Activated T-cell treated with anti-CD3 and anti-CD28 coated beads for 24 hours (primary cell): ENCODE measurements around the gene MLPH.

ENCODE experiments used
- DNase-seq: peaks from one replicate; pipeline ENCODE4 v3.0.0-alpha.2; 2020; ENCODE audit warnings: low read depth

Gene MLPH

DNA sequence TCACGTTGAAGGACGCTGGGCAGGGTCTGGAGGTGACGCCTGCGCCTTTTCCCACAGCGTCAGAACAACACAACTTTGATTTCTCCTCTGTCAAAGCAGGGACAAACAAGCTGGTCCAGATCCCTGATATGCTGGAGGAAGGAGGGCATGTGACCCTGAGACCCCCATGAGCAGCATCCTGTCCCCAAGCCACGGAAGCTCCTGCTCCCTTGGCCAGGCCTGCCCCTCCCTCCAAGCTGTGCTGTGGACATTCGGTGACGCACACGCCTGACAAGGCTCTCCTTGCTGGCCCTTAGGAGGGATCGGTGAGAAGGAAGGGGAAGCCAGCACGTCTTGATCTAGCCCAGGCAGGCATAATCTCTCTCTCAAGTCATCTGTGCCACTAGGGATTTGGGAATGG is 11.3 kb downstream of the MLPH start:
- no peak for DNase-seq

DNA sequence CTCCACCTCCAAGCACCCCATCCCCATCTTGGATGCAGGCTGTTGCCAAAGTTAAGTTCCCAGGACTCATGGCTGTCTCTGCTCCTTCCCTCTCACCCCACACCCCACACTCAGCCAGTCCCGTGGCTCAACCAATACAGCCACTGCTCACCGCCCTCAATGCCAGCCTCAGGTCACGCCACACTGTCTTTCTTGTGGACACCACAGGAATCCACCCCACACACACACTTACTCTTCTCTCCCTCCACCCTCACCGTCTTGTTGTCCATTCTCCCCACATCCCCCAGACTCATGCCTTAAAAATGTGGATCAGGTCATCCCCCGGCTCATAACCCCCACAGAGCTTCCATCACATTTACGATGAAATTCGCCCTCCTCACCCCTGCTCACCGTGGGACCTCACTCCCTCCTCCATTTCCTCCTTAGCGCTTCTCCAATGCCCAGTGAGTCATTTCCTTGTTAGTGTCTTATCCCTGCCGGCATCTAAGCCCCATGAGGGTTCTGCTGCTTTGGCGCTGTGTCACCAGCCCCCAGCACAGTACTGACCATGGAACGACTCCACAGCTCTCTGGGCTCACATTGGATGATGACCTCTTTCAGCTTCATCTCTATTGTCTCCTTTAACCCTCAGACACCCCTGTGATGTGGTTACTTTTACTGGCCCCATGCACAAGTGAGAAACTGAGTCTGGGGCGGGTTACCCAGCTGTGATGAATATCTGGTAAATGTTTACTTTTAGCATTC is 13.8 kb downstream of the MLPH start:
- DNase-seq = no peak

DNA sequence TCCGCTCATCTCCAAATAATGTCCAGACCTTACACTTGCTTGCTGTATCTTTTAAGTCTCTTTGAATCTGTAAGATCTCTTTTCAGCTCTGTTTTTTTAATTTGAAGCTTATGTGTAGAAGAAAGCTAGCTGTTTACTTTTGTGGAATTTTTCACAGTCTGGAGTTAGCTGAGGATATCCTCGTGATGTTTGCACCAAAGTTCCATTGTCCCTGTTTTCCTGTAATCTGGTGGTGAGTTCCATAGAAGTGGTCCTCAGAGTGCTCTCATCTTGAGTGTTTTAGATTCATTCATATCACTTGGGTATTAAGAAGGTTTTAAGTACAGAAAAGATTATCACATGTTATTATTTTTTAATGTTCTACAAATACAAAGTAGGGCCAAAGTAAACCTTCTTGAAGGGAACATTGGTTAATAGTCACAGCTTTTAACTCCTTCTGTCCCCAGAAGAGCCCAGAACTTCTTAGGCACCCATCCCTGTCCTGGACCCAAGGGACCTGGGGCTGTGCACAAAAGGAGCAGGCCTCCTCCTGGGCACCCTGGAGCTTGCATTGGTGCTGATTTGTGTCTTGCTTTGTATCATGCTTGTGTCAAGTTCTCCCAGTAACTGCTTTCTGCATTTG is 15.0 kb downstream of the MLPH start:
- DNase-seq = no peak

DNA sequence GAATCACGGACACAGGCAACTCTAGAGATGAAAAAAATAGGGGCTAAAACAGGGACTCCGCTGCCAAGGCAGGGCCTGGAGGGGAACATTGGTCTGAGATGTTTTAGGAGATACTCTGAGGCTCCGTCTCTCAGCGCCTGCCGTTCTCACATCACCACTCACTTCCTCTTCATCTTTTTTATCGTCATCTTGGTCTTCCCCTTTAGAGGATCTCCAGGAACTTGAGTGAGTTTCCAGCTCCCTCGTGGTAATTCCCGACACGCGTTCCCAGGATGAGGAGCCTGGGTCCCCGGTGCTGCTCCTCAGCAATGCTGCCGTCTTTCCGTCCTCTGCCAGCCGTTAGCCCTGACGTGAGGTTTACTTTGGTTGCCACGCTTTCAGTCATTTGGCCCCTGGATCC is 16.1 kb downstream of the MLPH start:
- no peak for DNase-seq

DNA sequence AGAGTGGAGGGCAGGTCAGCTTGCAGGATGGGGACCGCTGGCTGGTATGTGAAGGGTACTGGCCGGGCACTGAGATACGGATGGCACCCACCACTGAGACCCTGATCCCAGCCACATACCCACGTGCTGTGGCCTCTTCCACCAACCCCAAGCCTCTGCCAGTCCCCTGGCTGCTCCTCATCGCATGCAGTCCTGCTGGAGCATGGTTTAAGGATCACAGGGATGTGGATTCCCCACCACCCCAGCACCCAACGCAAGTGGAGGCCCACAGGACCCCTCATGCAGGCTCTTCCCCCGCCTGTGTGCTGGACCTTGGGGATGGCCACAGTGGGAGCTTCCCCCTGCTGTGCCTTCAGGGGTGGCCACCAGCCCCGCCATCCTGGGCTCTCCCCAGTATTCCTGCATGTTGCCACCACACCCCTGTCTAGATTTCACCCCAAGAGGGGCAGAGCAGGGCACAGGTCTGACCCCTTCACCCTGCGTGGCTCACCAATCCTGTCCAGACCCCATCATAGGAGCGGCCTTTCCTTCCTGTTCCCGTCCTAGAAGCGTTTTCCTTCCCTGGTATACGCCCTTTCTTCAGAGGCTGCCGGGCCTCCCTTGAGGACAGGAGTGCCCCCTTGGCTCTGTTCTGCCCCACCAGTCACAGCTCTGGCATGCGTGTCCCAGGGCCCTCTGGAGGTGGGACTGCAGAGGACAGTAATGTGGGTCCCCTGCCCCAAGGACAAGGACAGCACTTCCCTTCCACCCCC is 18.3 kb downstream of the MLPH start:
- no peak for DNase-seq

DNA sequence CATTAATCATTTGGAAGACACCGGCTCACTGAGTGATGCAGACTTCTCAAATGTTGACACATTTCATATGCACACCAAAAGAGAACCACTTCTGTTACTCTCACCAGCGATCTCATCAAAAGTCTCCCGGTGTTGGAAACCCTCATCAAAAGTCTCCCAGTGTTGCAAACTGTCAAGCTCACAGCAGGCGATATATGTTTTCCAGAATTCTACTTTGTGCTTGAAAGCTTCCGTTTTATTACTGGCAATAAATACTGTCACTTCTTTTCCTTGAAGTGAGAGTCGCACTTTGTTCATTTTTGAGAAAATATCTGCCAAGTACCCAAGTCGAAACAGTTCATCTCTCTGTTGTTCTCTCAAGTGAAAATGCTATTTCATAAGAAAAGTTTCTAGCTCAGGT is 20.5 kb downstream of the MLPH start:
- DNase-seq = no peak

DNA sequence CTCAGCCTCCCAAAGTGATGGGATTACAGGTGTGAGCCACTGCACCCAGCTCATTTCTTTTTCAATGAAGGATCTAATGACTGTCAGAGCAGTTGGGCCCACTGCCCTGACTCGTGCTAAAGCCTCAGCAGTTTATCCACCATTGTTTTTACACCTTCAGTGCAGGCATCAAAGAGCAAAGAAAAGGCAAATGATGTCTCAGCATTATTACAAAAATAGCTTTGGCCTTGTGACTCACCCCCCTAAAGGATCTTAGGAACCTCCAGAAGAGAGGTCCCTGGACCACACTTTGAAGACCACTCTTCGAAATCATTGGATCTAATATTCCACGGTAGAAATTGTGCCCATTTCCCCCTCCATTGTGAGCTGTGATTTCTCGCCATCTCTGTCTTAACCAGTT is 21.3 kb downstream of the MLPH start:
- DNase-seq = no peak

DNA sequence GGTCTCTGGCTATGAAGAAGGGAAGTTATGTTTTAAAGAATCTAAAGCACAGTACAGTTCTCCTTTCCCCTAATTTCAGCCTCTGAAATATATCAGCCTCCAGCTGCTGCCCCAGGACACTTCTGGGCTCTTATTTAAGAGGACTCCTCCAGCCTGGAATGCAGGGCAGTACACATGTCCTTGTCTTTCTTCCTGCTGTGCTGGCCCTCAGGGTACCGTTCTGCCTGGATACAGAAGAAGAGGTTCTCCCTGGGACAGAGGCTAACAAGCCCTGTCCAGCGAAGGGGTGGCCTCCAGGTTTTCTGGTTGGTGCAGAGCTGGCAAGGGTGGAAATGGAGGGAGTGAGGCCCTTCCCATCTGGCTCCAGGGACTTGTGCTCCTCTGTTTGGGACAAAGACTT is 22.1 kb downstream of the MLPH start:
- no peak for DNase-seq

DNA sequence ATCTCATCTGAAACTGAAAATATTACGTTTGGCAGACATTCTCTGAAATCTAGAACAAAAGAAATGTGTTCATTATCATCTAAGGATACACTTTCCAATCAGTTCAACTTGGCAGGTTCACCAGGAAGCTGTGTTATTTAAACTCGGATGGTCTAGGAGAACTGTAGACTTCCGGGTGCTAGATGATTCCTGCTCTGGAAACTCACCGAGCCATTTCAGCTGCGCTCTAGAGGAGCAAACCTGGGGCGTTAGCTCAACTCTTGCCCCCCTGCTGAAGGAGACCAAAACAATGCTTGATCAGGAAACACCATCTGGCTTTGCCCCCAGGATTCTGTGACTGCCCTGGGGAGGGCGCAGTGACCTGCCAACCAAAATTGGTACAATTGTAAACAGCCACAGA is 22.9 kb downstream of the MLPH start:
- DNase-seq = no peak

DNA sequence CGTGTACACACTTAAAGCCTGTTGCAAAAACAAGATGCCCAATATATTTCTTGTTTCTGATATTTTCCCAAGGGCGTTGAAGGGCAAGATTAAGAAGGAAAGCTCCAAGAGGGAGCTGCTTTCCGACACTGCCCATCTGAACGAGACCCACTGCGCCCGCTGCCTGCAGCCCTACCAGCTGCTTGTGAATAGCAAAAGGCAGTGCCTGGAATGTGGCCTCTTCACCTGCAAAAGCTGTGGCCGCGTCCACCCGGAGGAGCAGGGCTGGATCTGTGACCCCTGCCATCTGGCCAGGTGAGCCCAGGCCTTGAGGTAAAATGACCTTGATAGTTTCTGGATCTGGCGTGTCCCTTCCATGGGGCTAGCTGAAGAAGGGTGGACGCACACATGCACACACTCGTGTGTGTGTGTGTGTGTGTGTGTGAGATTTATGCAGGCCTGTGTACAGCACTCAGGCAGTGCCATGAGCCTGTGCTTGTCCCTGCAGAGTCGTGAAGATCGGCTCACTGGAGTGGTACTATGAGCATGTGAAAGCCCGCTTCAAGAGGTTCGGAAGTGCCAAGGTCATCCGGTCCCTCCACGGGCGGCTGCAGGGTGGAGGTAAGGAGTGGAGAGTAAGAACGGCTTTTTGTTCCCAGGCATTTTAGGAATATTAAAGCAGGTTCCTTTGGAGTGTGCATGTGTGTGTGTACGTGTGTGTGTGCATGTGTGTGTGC is 23.6 kb downstream of the MLPH start:
- DNase-seq = no peak

DNA sequence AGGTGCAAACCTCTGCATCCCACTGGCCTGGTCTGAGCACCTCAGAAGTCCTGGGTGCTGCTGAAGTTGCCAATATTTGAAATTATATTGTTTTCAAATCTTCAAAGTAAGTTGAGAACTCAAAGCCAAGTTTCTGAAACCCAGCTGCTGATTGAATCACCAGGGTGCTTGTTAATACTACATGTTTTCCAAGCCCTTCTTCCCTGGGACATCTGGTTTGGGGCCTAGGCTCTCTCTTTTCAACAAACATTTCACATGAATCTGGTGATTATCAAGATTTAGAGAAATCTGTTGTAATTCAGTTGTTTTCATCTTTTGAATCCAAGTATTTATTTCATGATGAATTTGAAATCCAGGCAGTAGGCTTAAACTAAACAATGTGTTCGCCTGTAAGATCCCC is 24.4 kb downstream of the MLPH start:
- DNase-seq = no peak

DNA sequence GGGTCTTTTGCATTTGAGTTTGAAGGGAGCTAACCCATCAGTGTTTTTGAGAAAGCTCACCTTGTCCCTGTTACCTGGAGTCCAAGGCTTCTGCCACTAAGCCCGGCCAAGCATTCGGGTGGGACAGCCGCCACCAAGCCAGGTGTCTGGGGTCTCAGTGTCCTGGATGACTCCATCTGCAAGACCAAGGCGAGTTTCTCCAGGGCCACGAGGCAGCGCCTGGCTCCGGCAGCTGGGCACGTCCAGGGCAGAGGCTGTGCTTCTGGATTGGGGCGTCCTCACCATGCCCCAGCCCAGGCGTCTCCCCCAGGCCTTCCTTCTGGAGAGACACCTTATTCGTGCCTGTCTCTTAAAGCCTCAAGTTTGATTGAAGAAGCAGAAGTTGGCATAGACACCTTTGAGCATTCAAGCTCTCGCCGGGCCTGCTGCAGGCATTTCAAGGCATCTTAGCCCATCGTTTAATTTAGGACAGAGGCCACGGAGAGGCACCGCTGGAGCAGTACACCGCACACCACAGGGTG is 24.9 kb downstream of the MLPH start:
- no peak for DNase-seq

DNA sequence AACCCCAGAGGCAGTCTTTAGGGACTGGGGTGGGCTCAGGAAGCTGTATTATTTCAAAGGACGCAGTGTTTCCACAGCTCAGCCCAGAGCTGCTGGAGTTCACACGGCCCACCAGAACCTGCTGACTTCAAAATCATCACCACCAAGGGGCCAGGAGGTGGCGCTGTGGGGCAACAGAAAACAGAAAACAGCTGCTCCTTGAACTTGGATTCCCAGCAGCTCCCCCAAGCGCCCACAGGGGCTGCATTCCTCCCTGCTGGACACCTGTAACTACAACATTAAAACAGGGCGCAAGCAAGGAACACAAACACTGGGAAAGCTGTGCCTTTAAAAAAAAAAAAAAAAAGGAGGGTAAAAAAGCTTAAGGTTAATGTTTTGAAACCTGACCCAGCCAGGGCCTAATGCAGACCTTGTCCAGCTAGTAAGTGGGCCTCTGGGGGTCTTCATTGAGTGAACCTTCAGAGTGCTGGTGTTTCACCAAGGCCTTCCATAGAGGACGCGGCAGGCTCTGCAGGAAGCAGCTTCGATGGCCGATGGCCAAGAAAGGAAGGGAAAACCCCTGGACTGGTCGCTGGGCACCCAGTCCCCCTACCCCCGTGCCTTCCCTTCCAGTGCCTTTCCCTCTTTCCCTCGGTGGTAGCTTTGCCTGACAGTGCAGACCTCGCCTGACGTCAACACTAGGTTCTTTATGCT is 25.9 kb downstream of the MLPH start:
- peak; percentile 70 for DNase-seq

DNA sequence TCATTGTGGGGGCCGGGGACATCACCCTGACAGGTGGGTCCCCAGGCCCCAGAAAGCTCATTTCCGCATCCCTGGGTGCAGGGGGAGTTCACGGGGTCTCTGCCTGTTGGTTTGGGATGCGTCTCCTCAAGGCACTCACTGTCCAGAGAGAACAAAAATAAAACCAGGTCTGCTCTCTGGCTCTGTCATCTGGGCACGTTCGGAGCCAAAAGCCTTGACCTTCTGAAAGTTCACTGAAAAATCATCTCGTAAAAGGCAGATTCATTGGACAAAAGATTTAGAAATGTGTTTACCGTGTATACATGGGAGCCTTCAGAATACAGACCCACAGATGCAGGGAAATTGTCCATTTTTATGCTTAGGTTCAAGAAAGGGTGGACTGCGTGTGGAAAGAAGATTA is 26.6 kb downstream of the MLPH start:
- DNase-seq = no peak

DNA sequence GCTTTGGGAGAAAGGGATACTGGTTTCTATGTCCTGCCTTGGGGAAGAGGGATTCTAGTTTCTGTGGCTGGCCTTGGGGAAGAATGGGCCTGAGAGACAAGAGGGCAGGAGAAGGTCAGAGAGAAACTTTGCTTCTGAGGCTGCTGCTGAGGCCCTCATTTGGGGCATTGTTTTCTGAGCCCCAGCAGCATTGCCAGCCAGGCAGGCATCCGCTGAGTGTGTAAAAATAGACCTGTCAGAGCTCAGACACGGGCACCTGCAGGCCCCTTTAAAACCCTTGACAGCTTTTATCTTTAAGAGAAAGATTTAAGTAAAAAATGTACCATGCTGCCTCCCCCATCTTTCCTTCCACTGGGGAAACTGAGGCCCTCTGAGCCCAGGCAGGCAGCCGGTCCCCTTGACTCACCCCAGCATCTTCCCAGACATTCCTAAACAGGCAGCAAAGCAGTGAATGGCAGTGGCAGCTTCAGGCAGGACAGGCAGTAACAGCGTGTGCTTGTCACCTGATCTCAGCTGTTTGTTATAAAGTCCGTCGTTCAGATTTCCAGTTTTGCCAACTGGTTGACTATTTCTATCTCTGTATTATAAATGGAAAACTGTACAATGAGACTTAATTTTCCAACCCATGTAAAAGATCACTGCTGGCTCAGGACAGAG is 27.6 kb downstream of the MLPH start:
- no peak for DNase-seq

DNA sequence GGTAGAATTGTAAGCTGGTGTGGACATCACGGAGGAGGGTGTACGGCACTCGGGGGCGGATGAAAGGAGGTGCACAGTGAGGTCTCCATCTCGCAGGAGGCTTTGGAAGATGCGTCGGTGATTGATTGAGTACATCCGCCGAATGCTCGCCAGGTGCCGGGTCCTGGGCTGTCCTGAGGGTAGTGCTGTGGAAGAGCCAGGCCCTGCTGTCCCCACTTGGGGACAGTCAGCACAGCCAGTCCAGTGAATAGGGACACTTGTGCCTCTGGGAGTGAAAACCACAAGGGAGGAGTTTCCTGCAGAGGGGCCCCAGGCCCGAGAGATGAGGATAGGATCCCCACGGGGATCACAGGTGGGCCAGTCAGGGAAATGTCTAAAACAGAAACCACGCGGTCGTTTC is 28.1 kb downstream of the MLPH start:
- DNase-seq = no peak

DNA sequence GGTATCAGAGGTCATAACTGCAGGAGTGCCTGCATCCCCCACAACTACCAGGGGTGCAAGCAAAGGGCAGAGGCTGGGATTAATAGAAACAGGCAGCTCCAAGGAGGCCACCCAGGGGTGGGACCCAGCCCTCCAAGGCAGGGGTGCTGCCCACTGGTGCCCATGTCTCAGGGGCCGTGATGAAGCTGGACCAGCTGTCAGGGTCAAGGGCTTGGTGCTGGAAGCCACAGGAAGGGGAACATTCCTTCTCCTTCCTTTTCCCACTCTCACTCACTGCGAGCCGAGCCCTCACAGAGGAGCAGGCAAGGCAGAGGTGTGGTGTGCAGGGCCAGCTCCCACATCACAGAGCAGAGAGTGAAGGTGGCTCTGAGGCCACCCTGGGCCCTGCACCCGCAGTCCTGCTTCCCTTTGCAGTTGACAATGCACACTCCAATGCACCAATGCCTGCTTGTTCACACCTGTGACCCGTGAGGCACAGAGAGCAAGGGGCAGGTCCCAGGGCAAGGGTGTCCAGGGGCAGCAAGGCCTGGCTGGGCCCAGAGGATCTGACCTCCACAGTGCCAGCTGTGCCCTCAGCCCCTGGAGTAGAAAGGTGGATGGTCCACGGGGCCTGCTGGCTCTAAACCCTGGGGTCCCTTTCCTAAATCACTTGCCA is 28.7 kb downstream of the MLPH start:
- no peak for DNase-seq

DNA sequence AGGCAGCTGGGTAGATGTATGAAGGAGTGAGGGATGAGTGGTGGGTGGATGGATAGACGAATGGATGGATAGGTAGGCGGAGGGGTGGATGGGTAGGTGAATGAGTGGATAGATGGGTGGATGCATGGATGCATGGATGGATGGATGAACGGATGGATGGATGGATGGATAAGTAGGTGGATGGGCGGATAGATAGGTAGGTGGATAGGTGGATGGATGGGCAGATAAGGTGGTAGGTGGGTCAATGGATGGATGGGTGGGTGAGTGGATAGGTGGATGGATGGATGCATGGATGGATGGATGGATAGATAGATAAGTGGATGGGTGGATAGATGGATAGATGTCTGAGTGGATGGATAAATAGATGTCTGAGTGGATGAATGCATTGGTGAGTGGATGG is 30.1 kb downstream of the MLPH start:
- DNase-seq = no peak

DNA sequence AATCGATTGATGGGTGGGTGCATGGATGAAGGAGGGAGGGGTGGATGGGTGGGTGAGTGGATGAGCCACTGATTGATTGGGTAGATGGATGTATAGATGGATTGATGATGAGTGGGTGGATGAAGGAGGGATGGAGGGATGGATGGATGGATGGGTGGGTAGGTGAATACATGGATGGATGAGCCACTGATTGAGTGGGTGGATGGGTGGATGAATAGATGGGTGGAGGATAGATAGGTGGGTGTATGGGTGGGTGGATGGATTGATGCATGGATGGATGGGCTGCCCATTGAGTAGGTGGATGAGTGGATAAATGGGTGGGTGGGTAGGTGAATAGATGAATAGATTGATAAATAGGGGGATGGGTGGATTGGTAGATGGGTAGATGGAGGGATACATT is 30.9 kb downstream of the MLPH start:
- DNase-seq = no peak

DNA sequence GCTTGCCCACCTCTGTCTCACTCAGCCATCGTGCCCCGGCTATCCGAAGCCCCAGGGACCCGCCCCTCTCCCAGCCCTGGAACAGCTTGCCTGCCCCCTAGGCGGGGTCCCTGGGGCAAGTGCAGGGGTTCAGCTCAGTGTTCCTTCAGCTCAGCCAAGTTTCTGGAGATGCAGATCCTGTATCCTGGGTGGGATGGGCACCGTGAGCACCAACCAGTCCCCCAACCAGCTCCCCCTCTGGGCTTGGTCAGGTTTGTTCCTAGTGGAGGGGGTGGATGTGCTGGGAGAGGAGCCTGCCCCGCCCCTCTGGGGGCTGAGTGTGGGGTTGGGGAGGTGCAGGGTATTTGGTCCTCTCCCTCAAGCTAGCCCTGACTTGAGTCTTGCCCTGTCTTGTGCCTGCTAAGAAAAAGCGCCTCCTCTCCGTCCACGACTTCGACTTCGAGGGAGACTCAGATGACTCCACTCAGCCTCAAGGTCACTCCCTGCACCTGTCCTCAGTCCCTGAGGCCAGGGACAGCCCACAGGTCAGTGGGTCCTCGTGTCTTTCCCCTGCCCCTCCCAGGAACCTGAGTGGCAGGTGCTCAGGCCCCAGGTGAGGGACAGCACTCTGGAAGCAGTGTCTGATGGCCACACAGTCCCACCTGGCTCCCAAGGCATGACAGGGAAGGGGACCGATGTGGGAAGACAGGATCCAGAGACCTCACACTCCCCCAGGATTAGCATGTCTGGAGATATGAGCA is 32.6 kb downstream of the MLPH start:
- no peak for DNase-seq
